Activated CD4-positive, alpha-beta T cell treated with anti-CD3 and anti-CD28 coated beads, Interleukin-2, amount 10 ng/mL, durations not matched to agents 7 days and 5 days (primary cell): ENCODE measurements around the gene BEST4. TPM values are rescaled to one million over a fixed set of nuclear protein-coding genes. Genes with fewer than 3 reads are reported as not detected.
A peak's percentile ranks its signal among the peaks of the same experiment; 100 is the strongest.
"Not testable (repeated sequence)": the region's sequence is repeated elsewhere in the genome, so short reads cannot be mapped to it uniquely, and the experiment has no call there.

Experiments
- CTCF ChIA-PET: fragments of 350-600 bp; sonication (Branson Sonifier 250); formaldehyde crosslinking; loops from one replicate; lab custom pipeline; 2021; ENCODE audit warnings: antibody characterized with exemption; lab: Charles Lee
- POLR2A ChIA-PET: fragments of 350-600 bp; sonication (Branson Sonifier 250); formaldehyde crosslinking; loops from one replicate; lab custom pipeline; 2021; ENCODE audit warnings: antibody characterized with exemption; lab: Charles Lee
- DNase-seq: peaks from one replicate; pipeline ENCODE4 v3.0.0-alpha.2; 2020
- H3K27ac Mint-ChIP-seq: one replicate; pipeline ENCODE4 v1.8.0; 2021; ENCODE audit warnings: mild to moderate bottlenecking, moderate library complexity, mixed read lengths
- H3K27me3 Mint-ChIP-seq: one replicate; pipeline ENCODE4 v1.8.0; 2021; ENCODE audit warnings: mixed read lengths
- H3K36me3 Mint-ChIP-seq: one replicate; pipeline ENCODE4 v1.8.0; 2021; ENCODE audit warnings: low read depth, mixed read lengths
- H3K4me1 Mint-ChIP-seq: one replicate; pipeline ENCODE4 v1.8.0; 2021; ENCODE audit warnings: mixed read lengths
- H3K4me3 Mint-ChIP-seq: one replicate; pipeline ENCODE4 v1.8.0; 2021; ENCODE audit warnings: mild to moderate bottlenecking, moderate library complexity, mixed read lengths
- H3K9me3 Mint-ChIP-seq: one replicate; pipeline ENCODE4 v1.8.0; 2021; ENCODE audit warnings: mixed read lengths
- total RNA-seq, 2 experiments: library from RNA; stranded (reverse); gene quantifications; one replicate each; pipeline ENCODE4 v1.2.3, GENCODE V29; 2021

The BEST4 gene
- total RNA-seq, 2 experiments from 2014 or later: 0.42 to 0.55 TPM

DNA sequence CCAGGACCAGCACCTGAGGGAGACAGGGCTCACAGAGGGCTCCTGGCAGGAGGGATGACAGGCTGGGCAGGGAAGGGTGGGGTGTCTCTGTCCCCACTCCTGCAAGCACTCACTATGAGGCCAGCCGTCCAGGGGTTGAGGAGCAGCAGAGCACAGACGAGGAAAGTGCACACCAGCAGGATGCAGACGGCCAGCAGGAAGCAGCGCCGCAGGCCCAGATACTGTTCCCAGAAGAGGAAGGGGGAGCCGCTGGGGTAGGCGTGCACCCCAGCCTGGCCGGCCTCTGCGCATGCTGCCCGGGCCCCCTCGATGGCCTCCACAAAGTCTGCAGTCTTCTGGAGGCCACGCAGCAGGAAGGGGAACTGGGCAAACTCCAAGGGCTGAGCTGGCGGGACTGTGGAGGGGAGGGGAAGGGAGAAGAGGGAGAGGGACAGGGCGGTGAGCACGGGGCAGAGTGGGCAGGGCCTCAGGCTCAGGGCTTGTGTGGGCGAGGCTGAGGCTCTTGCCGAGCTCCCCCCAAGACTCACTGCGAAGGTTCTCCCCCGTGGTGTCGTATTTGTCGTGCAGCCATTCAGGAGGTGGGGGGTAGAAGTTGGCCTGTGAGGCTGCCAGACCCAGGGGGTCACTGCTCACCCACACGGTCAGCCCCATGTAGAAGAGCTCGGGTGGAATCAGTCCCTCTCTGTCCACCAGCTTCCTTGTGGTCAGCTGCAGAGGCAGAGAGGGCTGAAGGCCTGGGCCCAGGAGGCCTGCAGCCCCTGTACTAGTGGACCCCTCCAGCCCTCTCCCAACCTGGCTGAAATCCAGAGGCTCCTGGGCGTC, 38.6 kb upstream of the BEST4 start:
- Mint-ChIP-seq H3K36me3 (no peaks in the 10 kb centered on the region), H3K27ac (peak overlapping the region; percentile 36), H3K4me3 (no peak overlapping the region), H3K4me1 (peaks cover 10% of the 10 kb centered on the region), H3K9me3 (no peaks in the 10 kb centered on the region), H3K27me3 (peaks cover 2% of the 10 kb centered on the region)
- ChIA-PET CTCF (interaction anchor here (0.6 to 4.2 kb wide), 4 partner anchors 7 to 118 kb away, joined by 3 to 24 read pairs (median 4); partner anchors contain the start of gene RPS8), POLR2A (no interaction called here)
- no peak for DNase-seq

- CTCF ChIA-PET: interaction anchor here (1.6 to 2.5 kb wide), 2 partner anchors 8 to 31 kb away, joined by 3 to 6 read pairs; no protein-coding TSS in a partner anchor
- POLR2A ChIA-PET, H3K4me3 Mint-ChIP-seq, H3K27ac Mint-ChIP-seq, H3K27me3 Mint-ChIP-seq, H3K9me3 Mint-ChIP-seq, H3K36me3 Mint-ChIP-seq, DNase-seq: not testable (repeated sequence)
- peaks cover 26% of the 10 kb centered on the region for H3K4me1 Mint-ChIP-seq
These were observed 36.4 kb upstream of the BEST4 start for GRCh38 chr1:44824392-44824791.

DNA sequence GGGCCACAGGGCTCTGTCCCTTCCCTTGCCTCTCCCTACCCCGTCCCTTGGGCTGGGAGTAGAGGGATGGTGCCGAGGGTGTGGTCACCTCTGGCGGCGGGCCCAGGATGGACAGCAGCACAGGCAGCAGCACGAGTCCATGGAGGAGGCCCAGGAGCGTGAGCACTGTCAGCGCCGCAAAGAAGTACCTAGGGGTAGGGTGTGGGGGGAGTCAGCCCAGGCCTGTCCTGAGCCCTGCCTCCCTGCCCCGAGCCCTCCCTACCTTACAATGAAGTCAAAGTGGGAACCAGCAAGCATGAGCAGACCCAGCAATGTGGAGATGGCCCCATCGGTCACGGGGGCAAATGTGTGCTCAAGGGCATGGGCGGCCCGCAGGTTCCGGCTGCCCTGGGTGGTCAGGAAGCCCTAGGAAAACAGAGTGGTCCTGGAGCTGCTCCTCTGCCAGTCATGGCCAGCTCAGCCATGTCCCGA, 35.0 kb upstream of the BEST4 start:
- Mint-ChIP-seq H3K27ac (no peak overlapping the region), H3K27me3 (peaks cover 2% of the 10 kb centered on the region), H3K4me3 (no peak overlapping the region), H3K4me1 (peaks cover 37% of the 10 kb centered on the region), H3K36me3 (no peaks in the 10 kb centered on the region), H3K9me3 (no peaks in the 10 kb centered on the region)
- CTCF ChIA-PET: interaction anchor here (0.5 to 6.3 kb wide), 7 partner anchors 6 to 163 kb away, joined by 3 to 24 read pairs (median 5); partner anchors contain the start of gene EIF2B3
- POLR2A ChIA-PET: no interaction called here
- no peak for DNase-seq

DNA sequence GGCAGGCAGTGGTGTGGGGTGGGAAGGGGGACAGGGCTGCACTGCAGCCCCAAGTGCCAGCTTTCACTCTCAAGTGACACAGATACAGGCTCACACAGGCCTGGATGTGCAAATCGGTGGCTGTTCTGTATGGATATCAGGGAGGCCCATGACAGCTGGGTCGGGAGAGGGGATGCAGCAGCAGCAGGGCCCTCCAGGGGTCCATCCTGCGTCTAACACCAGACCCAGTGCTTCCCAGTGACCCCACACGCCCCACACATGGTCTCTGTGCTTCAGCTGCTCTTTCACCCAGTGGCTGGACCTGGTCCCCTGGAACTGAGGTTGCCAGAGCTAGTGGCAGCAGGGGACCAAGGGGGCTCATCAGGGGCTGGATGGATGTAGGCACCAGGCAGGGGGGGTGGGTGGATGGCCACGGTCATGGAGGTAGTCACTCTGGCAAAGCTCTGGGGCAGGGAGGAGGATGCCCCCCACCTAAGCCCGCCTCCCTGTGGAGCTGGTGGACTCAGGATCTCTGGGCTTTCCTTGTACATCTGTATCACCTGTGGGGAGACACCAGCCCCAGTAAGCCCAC, 34.2 kb upstream of the BEST4 start:
- ChIA-PET CTCF (interaction anchor here (0.7 to 6.3 kb wide), 11 partner anchors 7 to 671 kb away, joined by 3 to 24 read pairs (median 4); partner anchors contain the start of genes DYNLT4, PLK3 and RNU5D-1), POLR2A (no interaction called here)
- no peak overlapping the region for H3K27ac Mint-ChIP-seq
- peaks cover 2% of the 10 kb centered on the region for H3K27me3 Mint-ChIP-seq
- no peaks in the 10 kb centered on the region for H3K9me3 Mint-ChIP-seq
- no peak for DNase-seq
- peaks cover 43% of the 10 kb centered on the region for H3K4me1 Mint-ChIP-seq
- H3K36me3 Mint-ChIP-seq: no peaks in the 10 kb centered on the region
- H3K4me3 Mint-ChIP-seq: no peak overlapping the region

DNA sequence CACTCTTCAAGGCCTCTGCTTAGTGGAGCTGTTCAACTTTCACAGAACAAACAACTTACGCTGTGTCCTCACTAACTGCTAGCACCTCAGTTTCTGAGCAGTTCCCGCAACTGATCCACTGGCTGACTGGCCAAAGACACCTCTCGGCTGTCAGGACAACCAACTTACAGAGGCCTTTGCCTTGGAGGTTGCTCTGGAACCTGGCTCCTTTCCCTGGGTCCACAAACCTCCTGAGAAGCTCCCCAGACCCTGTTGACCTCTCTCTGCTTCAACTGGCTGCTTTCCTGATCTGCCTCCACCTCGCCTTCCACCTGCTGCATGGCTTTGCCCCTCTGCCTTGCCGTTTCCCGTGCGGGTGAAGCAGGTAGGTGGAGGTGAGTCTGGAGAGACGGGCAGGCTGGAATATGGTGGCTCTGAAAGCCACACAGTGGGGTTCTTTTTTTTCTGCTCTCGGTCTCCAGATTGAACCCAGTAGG, 33.3 kb upstream of the BEST4 start:
- POLR2A ChIA-PET: interaction anchor here (1.0 to 1.3 kb wide), 3 partner anchors 22 to 100 kb away, joined by 4 to 7 read pairs (median 4); no protein-coding TSS in a partner anchor
- CTCF ChIA-PET: interaction anchor here (0.7 to 6.3 kb wide), 9 partner anchors 8 to 672 kb away, joined by 3 to 24 read pairs (median 4); partner anchors contain the start of genes PLK3 and RNU5D-1
- no peak for DNase-seq
- Mint-ChIP-seq H3K9me3 (no peaks in the 10 kb centered on the region), H3K27ac (peak overlapping the region; percentile 100), H3K27me3 (peaks cover 2% of the 10 kb centered on the region), H3K36me3 (no peaks in the 10 kb centered on the region), H3K4me3 (peak overlapping the region; percentile 87), H3K4me1 (peaks cover 45% of the 10 kb centered on the region)

DNA sequence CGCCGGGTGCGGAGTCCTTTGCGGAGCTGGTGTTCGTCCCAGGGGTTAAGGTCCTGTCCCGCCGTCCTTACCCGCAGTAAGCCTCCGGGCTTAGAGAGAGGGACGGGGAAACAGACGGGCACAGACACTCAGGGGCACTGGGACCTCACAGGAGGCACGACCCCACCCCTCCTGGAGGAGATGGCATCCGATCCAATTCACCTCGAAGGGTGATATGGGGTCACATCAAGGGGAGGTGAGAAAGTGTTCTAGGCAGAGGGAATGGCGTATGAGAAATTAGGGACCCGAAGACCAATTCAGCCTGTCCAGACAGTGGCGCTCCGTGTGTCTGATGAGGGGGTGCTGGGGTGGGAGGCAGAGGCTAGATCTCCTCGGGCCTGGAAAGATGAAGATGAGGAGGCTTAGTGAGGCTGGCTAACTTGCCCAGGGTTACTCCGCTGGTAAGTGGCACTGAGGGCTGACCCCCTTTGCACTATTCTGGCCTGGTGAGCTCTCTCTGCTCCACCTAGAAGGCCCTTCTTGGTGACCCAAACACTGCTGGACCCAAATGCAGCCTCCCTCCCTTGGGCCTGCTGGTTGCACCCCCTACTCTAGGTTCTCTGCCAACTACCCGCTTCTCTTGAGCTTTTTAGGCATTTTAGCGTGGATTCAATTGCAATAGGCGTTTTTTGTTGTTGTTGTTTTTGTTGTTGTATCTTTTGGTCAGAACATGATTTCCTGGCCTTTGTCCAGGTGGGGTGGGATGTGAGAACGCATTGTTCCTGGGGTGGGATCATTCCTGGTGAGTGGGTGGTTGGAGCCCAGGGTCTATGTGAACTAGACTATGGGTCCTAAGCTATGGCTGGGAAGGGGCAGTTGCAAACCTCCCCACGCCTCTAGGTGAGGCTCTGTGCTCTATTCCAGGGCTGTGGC, 32.6 kb upstream of the BEST4 start:
- ChIA-PET CTCF (interaction anchor here (0.6 to 6.3 kb wide), 7 partner anchors 8 to 478 kb away, joined by 3 to 24 read pairs (median 5); partner anchors contain the start of genes PLK3 and RNU5D-1), POLR2A (interaction anchor here (1.0 to 1.3 kb wide), 3 partner anchors 21 to 99 kb away, joined by 4 to 7 read pairs (median 4); no protein-coding TSS in a partner anchor)
- peak overlapping the region; percentile 100 for H3K27ac Mint-ChIP-seq
- peak overlapping the region; percentile 87 for H3K4me3 Mint-ChIP-seq
- peaks cover 2% of the 10 kb centered on the region for H3K27me3 Mint-ChIP-seq
- H3K9me3 Mint-ChIP-seq: no peaks in the 10 kb centered on the region
- no peak for DNase-seq
- peaks cover 2% of the 10 kb centered on the region for H3K36me3 Mint-ChIP-seq
- peaks cover 42% of the 10 kb centered on the region for H3K4me1 Mint-ChIP-seq

GRCh38 chr1:44819608-44820327, 31.8 kb upstream of the BEST4 start:
- POLR2A ChIA-PET: interaction anchor here (0.6 to 1.6 kb wide), 18 partner anchors 9 to 699 kb away, joined by 3 to 40 read pairs (median 4); partner anchors contain the start of genes BTBD19, DYNLT4, PLK3 and TOE1
- H3K36me3 Mint-ChIP-seq: peaks cover 9% of the 10 kb centered on the region
- peak overlapping the region; percentile 100 for H3K27ac Mint-ChIP-seq

GRCh38 chr1:44819196-44819607, 31.2 kb upstream of the BEST4 start:
- CTCF ChIA-PET: interaction anchor here (0.7 to 6.3 kb wide), 7 partner anchors 10 to 193 kb away, joined by 3 to 24 read pairs (median 4); partner anchors contain the start of genes BTBD19, DYNLT4, PLK3 and RNU5D-1
- Mint-ChIP-seq H3K36me3 (peaks cover 10% of the 10 kb centered on the region), H3K27me3 (no peaks in the 10 kb centered on the region), H3K9me3 (no peaks in the 10 kb centered on the region), H3K4me3 (peak overlapping the region; percentile 87), H3K27ac (peak overlapping the region; percentile 100), H3K4me1 (peaks cover 52% of the 10 kb centered on the region)
- no peak for DNase-seq
- POLR2A ChIA-PET: interaction anchor here (0.5 to 1.6 kb wide), 18 partner anchors 8 to 699 kb away, joined by 3 to 40 read pairs (median 4); partner anchors contain the start of genes BTBD19, DYNLT4, PLK3 and TOE1

More at GRCh38 chr1:44819608-44820327, 31.8 kb upstream of the BEST4 start:
- peak; percentile 86 for DNase-seq
- Mint-ChIP-seq H3K4me3 (peak overlapping the region; percentile 87), H3K9me3 (no peaks in the 10 kb centered on the region), H3K4me1 (peaks cover 48% of the 10 kb centered on the region), H3K27me3 (peaks cover 2% of the 10 kb centered on the region)
- CTCF ChIA-PET: interaction anchor here (0.6 to 6.3 kb wide), 10 partner anchors 8 to 479 kb away, joined by 3 to 24 read pairs (median 4); partner anchors contain the start of genes BTBD19, DYNLT4, PLK3 and RNU5D-1

DNA sequence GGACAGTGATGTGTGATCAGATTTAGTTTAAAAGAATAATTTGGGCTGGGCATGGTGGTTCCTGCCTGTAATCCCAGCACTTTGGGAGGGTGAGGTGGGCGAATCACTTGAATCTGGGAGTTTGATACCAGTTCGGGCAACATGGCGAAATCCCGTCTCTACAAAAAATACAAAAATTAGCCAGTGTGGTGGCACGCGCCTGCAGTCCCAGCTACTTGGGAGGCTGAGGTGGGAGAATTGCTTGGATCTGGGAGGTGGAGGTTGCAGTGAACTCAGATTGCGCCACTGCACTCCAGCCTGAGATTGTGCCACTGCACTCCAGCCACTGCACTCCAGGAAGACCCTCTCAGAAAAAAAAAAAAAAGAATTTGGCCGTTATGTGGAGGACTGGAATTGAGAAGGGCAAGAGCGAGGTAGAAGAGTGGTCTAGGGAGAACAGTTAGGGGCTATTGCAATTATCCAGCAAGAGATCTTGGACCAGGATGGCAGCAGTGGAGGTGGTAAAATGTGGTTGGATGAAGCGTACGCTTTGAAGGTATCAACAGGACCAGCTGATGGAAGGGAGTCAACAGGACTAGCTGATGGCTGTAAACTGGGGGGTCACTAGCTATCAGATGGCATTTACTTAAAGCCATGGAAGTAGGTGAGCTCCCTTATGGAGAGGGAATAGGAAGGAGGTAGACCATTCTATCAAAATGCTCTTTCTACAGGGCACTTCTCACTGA, 30.0 kb upstream of the BEST4 start:
- ChIA-PET CTCF (interaction anchor here (0.9 to 6.3 kb wide), 6 partner anchors 9 to 96 kb away, joined by 3 to 24 read pairs (median 14); partner anchors contain the start of genes BTBD19, DYNLT4 and PLK3), POLR2A (interaction anchor here (1.0 to 1.6 kb wide), 2 partner anchors 9 to 96 kb away, joined by 6 to 40 read pairs; partner anchors contain the start of genes BTBD19 and DYNLT4)
- H3K27me3 Mint-ChIP-seq: no peaks in the 10 kb centered on the region
- peaks cover 13% of the 10 kb centered on the region for H3K36me3 Mint-ChIP-seq
- H3K9me3 Mint-ChIP-seq: no peaks in the 10 kb centered on the region
- peaks cover 59% of the 10 kb centered on the region for H3K4me1 Mint-ChIP-seq
- peak overlapping the region; percentile 87 for H3K4me3 Mint-ChIP-seq
- H3K27ac Mint-ChIP-seq: peak overlapping the region; percentile 100
- no peak for DNase-seq

GRCh38 chr1:44817307-44817706, 29.3 kb upstream of the BEST4 start:
- DNase-seq: no peak
- Mint-ChIP-seq H3K36me3 (peaks cover 13% of the 10 kb centered on the region), H3K9me3 (no peaks in the 10 kb centered on the region), H3K4me3 (no peak overlapping the region), H3K27ac (peak overlapping the region; percentile 36), H3K4me1 (peaks cover 59% of the 10 kb centered on the region), H3K27me3 (no peaks in the 10 kb centered on the region)
- POLR2A ChIA-PET: interaction anchor here (1.0 kb wide), 1 partner anchor 96 kb away, joined by 6 read pairs; no protein-coding TSS in a partner anchor
- CTCF ChIA-PET: interaction anchor here (0.6 to 6.3 kb wide), 6 partner anchors 9 to 118 kb away, joined by 3 to 24 read pairs (median 14); partner anchors contain the start of genes BTBD19 and PLK3
